Measurements from ENCODE around the gene PHC2.
"Not testable (repeated sequence)": the region's sequence is repeated elsewhere in the genome, so short reads cannot be mapped to it uniquely, and the experiment has no call there.

Gene PHC2

GRCh38 chr1:33312413-33312749 is 118.5 kb downstream of the PHC2 start:
- H3K27ac Mint-ChIP-seq, result no peak overlapping the region
- H3K27me3 Mint-ChIP-seq, result peaks cover 6 to 44% of the 10 kb centered on the region in 2 donors
- DNase-seq (no peak), ATAC-seq (replicated peaks) (no peak)
- peaks cover 6% of the 10 kb centered on the region for H3K36me3 Mint-ChIP-seq (ENCODE audit: insufficient read depth)
- H3K4me1 Mint-ChIP-seq (ENCODE audit: low read depth in 2 of 2), result no peaks in the 10 kb centered on the region
- no peaks in the 10 kb centered on the region for H3K9me3 Mint-ChIP-seq
- H3K4me3 Mint-ChIP-seq, result no peak overlapping the region

GRCh38 chr1:33311706-33312412 is 119.0 kb downstream of the PHC2 start:
- Mint-ChIP-seq H3K27ac (no peak overlapping the region), H3K9me3 (no peaks in the 10 kb centered on the region), H3K4me1 (ENCODE audit: low read depth in 2 of 2) (no peaks in the 10 kb centered on the region), H3K27me3 (peaks cover 6 to 43% of the 10 kb centered on the region in 2 donors), H3K36me3 (ENCODE audit: insufficient read depth) (peaks cover 6% of the 10 kb centered on the region), H3K4me3 (no peak overlapping the region)
- no peak for ATAC-seq (replicated peaks)
- no peak for DNase-seq

- peaks cover 6% of the 10 kb centered on the region for H3K36me3 Mint-ChIP-seq (ENCODE audit: insufficient read depth)
- no peak for ATAC-seq (replicated peaks)
- peaks cover 0 to 2% of the 10 kb centered on the region in 2 donors for H3K4me1 Mint-ChIP-seq (ENCODE audit: low read depth in 2 of 2)
- no peaks in the 10 kb centered on the region for H3K9me3 Mint-ChIP-seq
- no peak overlapping the region for H3K4me3 Mint-ChIP-seq
- no peak overlapping the region for H3K27ac Mint-ChIP-seq
- peaks cover 6 to 44% of the 10 kb centered on the region in 2 donors for H3K27me3 Mint-ChIP-seq
- no peak for DNase-seq
Measured at GRCh38 chr1:33310702-33311101, 120.2 kb downstream of the PHC2 start.

GRCh38 chr1:33309351-33309750 is 121.5 kb downstream of the PHC2 start:
- not testable (repeated sequence) for H3K4me1 Mint-ChIP-seq (ENCODE audit: low read depth in 2 of 2); H3K4me3 Mint-ChIP-seq; DNase-seq; ATAC-seq (replicated peaks); H3K27ac Mint-ChIP-seq; H3K9me3 Mint-ChIP-seq; H3K36me3 Mint-ChIP-seq (ENCODE audit: insufficient read depth)
- H3K27me3 Mint-ChIP-seq, result peaks cover 2 to 37% of the 10 kb centered on the region in 2 donors

- DNase-seq (no peak), ATAC-seq (replicated peaks) (no peak)
- peaks cover 2% of the 10 kb centered on the region for H3K36me3 Mint-ChIP-seq (ENCODE audit: insufficient read depth)
- H3K4me3 Mint-ChIP-seq, result no peak overlapping the region
- H3K27ac Mint-ChIP-seq, result no peak overlapping the region
- peaks cover 12 to 13% of the 10 kb centered on the region in 2 donors for H3K4me1 Mint-ChIP-seq (ENCODE audit: low read depth in 2 of 2)
- no peaks in the 10 kb centered on the region for H3K9me3 Mint-ChIP-seq
- H3K27me3 Mint-ChIP-seq, result peaks cover 0 to 31% of the 10 kb centered on the region in 2 donors
Measured at GRCh38 chr1:33307494-33307864, 123.4 kb downstream of the PHC2 start.

GRCh38 chr1:33306653-33307493 is 124.0 kb downstream of the PHC2 start:
- Mint-ChIP-seq H3K9me3 (no peaks in the 10 kb centered on the region), H3K27me3 (peaks cover 0 to 25% of the 10 kb centered on the region in 2 donors), H3K4me1 (ENCODE audit: low read depth in 2 of 2) (peaks cover 16 to 18% of the 10 kb centered on the region in 2 donors), H3K36me3 (ENCODE audit: insufficient read depth) (peaks cover 2% of the 10 kb centered on the region), H3K27ac (no peak overlapping the region), H3K4me3 (no peak overlapping the region)
- DNase-seq (no peak), ATAC-seq (replicated peaks) (no peak)

- Mint-ChIP-seq H3K27me3 (peaks cover 0 to 17% of the 10 kb centered on the region in 2 donors), H3K9me3 (no peaks in the 10 kb centered on the region), H3K36me3 (ENCODE audit: insufficient read depth) (peaks cover 4% of the 10 kb centered on the region), H3K27ac (no peak overlapping the region), H3K4me3 (no peak overlapping the region), H3K4me1 (ENCODE audit: low read depth in 2 of 2) (peaks cover 20 to 22% of the 10 kb centered on the region in 2 donors)
- ATAC-seq (replicated peaks) (no peak), DNase-seq (no peak)
Measured at GRCh38 chr1:33305816-33306652, 124.9 kb downstream of the PHC2 start.

GRCh38 chr1:33305016-33305415 is 125.9 kb downstream of the PHC2 start:
- H3K27me3 Mint-ChIP-seq, result peaks cover 0 to 14% of the 10 kb centered on the region in 2 donors
- DNase-seq, result no peak
- no peak overlapping the region for H3K27ac Mint-ChIP-seq
- H3K4me3 Mint-ChIP-seq, result no peak overlapping the region
- H3K9me3 Mint-ChIP-seq, result no peaks in the 10 kb centered on the region
- peaks cover 10% of the 10 kb centered on the region for H3K36me3 Mint-ChIP-seq (ENCODE audit: insufficient read depth)
- peaks cover 20 to 22% of the 10 kb centered on the region in 2 donors for H3K4me1 Mint-ChIP-seq (ENCODE audit: low read depth in 2 of 2)
- ATAC-seq (replicated peaks), result no peak

GRCh38 chr1:33302325-33302724 is 128.6 kb downstream of the PHC2 start:
- peaks cover 26 to 29% of the 10 kb centered on the region in 2 donors for H3K4me1 Mint-ChIP-seq (ENCODE audit: low read depth in 2 of 2)
- peak; percentile 43 for ATAC-seq (replicated peaks)

GRCh38 chr1:33301273-33301984 is 129.5 kb downstream of the PHC2 start:
- Mint-ChIP-seq H3K4me1 (ENCODE audit: low read depth in 2 of 2) (peaks cover 26 to 29% of the 10 kb centered on the region in 2 donors), H3K27ac (peak overlapping the region; percentile 44 to 69), H3K36me3 (ENCODE audit: insufficient read depth) (peaks cover 25% of the 10 kb centered on the region), H3K27me3 (peaks cover 0 to 7% of the 10 kb centered on the region in 2 donors), H3K4me3 (peak overlapping the region in 1 of 2 donors; percentile 44), H3K9me3 (no peaks in the 10 kb centered on the region)
- ATAC-seq (replicated peaks), result no peak
- DNase-seq, result no peak

More at GRCh38 chr1:33302325-33302724, 128.6 kb downstream of the PHC2 start:
- Mint-ChIP-seq H3K36me3 (ENCODE audit: insufficient read depth) (peaks cover 20% of the 10 kb centered on the region), H3K27ac (peak overlapping the region; percentile 44 to 69), H3K4me3 (no peak overlapping the region), H3K27me3 (peaks cover 0 to 8% of the 10 kb centered on the region in 2 donors), H3K9me3 (no peaks in the 10 kb centered on the region)
- DNase-seq, result no peak

- ATAC-seq (replicated peaks), result no peak
- Mint-ChIP-seq H3K36me3 (ENCODE audit: insufficient read depth) (peaks cover 27% of the 10 kb centered on the region), H3K27me3 (no peaks in the 10 kb centered on the region), H3K4me3 (no peak overlapping the region), H3K4me1 (ENCODE audit: low read depth in 2 of 2) (peaks cover 24 to 29% of the 10 kb centered on the region in 2 donors), H3K27ac (peak overlapping the region in 1 of 2 donors; percentile 38), H3K9me3 (no peaks in the 10 kb centered on the region)
- DNase-seq, result no peak
Measured at GRCh38 chr1:33300673-33301072, 130.2 kb downstream of the PHC2 start.

- DNase-seq (no peak), ATAC-seq (replicated peaks) (no peak)
- peak overlapping the region in 1 of 2 donors; percentile 31 for H3K27ac Mint-ChIP-seq
- peaks cover 29 to 33% of the 10 kb centered on the region in 2 donors for H3K4me1 Mint-ChIP-seq (ENCODE audit: low read depth in 2 of 2)
- H3K9me3 Mint-ChIP-seq, result no peaks in the 10 kb centered on the region
- H3K4me3 Mint-ChIP-seq, result no peak overlapping the region
- peaks cover 30% of the 10 kb centered on the region for H3K36me3 Mint-ChIP-seq (ENCODE audit: insufficient read depth)
- no peaks in the 10 kb centered on the region for H3K27me3 Mint-ChIP-seq
Measured at GRCh38 chr1:33299461-33300155, 131.3 kb downstream of the PHC2 start.

Data from effector memory CD8-positive, alpha-beta T cell (primary cell).